HG03097 (cell line): ENCODE data around the gene PERM1.
A peak's percentile ranks its signal among the peaks of the same experiment; 100 is the strongest.
"Not testable (repeated sequence)": the region's sequence is repeated elsewhere in the genome, so short reads cannot be mapped to it uniquely, and the experiment has no call there.

Source experiments
- ATAC-seq: cut with Tn5 transposase; IDR thresholded peaks from one replicate; pipeline ENCODE4 v1.9.1; 2021; ENCODE audit not compliant: unreplicated experiment, low FRiP score

PERM1 gene

GRCh38 chr1:1017397-1018320 lies 35.8 kb upstream of the PERM1 start:
- ATAC-seq = not testable (repeated sequence)

DNA sequence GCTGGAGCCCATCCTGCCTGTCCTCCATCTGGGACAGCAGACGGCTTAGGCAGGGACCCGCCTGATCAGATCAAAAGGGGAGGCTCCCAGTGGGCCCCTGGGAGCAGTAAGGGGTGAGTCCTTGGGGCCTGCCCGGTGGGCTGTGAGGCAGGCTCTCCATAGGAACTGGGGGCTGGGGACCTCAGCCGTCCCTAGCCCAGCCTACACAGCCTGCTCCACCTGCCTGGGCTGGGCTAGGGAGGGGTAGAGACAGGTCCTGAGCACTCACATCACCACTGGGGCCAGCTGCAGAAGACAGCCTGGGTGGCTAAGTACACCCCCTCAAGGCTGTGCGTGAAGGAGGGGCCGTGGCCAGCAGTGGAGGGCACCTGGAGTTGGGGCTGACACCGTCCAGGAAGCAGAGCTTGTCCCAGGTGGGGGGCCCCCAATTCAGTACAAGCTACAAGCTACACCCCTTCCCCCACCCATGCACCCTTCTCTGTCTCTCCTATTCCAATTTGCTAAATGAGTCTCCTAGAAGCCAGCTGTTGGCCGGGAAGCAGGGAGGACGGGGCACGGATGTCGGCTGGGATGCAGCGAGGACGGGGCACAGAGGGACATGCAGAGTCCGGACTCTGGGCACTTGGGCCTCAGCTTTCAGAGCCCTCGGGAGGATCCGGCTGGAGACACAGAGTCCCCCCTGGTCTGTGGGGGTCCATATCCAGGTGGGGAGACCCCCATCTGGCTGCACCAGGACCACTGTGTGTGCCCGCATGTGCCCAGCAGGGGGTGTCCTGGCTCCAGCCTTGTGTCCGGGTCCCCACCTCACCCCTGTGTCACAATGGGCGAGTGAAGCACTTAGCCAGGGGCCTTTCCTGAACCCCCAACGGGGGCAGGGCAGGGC lies 33.1 kb upstream of the PERM1 start:
- no peak for ATAC-seq

GRCh38 chr1:1013922-1014648 lies 32.2 kb upstream of the PERM1 start:
- ATAC-seq = no peak

GRCh38 chr1:1013105-1013921 lies 31.4 kb upstream of the PERM1 start, which contains the start of gene ISG15:
TSS of gene ISG15 (plus strand) at chr1:1013497. CDS start at chr1:1013574, 77 bp downstream.
- ATAC-seq = peak; percentile 80

DNA sequence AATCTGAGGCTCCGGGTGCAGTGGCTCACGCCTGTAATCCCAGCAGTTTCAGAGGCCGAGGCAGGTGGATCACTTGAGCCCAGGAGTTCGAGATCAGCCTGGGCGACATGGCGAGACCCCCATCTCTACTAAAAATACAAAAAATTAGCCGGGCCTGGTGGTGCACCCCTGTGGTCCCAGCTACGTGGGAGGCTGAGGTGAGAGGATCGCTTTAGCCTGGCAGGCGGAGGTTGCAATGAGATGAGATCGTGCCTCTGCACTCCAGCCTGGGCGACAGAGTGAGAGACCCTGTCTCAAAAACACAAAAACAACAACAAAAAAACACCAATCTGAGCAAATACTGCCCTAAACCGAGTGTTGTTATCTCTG lies 30.8 kb upstream of the PERM1 start:
- ATAC-seq = not testable (repeated sequence)

DNA sequence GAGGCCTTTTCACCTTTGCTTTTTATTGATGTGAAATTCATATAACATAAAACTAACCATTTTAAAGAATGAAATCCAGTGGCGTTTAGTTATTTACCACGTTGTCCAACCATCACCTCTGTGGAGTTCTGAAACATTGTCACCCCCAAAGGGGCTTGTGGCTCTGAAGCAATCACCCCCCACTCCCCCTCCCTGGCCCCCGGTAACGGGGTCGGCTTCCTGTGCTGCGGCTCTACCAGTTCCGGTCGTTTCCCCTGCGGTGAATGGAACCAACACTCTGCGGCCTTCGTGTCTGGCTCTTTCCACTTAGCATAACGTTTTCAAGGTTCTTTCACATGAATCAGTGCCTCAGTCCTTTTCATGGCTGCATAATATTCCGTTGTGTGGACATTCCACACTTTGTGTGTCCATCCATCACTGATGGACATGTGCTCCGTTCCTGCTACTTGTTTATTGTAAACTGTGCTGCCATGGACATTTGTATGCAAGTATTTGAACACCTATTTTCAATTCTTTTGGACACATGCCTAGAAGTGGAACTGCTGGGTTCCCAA lies 29.6 kb upstream of the PERM1 start:
- no peak for ATAC-seq

DNA sequence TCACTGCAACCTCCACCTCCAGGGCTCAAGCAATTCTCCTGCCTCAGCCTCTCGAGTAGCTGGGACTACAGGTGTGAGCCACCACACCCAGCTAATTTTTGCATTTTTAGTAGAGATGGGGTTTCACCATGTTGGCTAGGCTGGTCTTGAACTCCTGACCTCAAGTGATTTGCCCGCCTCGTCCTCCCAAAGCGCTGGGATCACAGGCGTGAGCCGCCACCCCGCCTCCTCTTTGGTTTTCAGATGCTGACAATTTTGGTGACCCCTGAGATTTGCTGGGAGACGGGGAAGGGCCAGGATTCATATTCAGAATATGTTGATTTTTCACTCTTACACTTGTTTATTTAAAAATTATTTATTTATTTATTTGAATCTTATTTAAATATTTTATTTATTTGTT lies 28.2 kb upstream of the PERM1 start:
- not testable (repeated sequence) for ATAC-seq

DNA sequence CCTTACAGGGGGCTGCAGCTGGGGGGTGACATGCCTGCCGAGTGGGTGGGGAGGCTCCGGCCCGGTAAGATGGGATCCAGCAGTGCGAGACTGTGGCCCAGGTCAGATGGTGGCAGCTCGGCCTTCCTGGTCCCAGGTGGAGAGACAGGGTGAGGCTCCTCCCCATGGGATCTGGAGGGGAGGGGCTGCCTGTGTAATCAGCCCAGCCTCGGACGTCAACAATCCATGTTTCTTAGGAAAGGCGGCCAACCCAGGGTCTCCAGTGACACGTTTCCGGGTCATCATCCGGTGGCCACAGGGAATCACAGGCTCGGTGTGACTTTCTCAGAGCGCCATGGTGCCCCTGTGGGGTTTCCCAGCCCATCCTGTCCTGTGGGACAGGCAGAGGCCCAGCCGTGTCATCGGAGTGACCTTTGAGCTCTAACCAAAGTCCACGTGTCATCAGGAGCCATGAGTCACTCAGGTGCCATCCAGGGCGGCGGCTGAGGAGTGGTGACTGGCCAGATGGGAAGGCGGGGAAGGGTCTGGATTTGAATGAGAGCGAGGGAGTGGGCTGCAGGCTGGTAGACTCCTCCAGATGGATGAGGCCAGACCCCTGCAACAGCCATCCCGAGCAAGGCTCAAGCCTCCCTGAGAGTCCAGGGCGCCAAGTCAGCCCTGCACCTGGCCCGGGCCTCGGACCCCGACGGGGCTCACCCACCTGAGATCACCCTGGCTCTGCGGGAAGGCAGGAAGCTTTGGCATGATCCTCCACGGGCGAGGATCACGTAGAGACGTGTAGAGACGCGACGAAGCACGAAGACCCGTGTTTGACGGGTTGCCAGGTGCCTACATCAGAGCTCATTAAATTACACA lies 24.6 kb upstream of the PERM1 start:
- ATAC-seq = no peak

DNA sequence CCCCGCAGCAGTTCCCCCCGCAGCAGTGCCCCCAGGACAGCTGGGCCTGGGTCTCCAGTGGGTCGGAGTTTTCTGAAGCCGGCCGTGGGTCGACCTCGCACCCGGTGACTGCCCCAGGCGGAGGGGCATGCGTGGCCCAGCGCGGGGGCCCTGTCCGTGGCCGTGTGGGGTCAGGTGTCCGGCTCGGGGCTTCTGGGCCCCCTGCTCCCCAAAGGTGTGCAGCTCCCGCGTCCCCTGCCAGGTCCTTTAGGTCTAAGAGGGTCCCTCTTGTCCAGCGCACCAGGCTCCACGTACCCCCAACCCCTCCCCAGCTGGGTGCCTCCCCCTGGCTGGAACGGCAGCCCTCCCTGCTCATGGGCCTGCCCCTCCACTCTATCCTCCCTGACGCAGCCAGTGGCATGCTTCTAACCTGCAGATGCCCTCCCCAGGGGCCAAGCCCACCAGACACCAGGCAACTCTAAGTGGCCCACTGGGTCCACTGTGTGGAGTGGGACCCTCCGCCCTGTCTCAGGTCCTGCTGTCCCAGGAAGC lies 23.9 kb upstream of the PERM1 start:
- ATAC-seq = no peak

DNA sequence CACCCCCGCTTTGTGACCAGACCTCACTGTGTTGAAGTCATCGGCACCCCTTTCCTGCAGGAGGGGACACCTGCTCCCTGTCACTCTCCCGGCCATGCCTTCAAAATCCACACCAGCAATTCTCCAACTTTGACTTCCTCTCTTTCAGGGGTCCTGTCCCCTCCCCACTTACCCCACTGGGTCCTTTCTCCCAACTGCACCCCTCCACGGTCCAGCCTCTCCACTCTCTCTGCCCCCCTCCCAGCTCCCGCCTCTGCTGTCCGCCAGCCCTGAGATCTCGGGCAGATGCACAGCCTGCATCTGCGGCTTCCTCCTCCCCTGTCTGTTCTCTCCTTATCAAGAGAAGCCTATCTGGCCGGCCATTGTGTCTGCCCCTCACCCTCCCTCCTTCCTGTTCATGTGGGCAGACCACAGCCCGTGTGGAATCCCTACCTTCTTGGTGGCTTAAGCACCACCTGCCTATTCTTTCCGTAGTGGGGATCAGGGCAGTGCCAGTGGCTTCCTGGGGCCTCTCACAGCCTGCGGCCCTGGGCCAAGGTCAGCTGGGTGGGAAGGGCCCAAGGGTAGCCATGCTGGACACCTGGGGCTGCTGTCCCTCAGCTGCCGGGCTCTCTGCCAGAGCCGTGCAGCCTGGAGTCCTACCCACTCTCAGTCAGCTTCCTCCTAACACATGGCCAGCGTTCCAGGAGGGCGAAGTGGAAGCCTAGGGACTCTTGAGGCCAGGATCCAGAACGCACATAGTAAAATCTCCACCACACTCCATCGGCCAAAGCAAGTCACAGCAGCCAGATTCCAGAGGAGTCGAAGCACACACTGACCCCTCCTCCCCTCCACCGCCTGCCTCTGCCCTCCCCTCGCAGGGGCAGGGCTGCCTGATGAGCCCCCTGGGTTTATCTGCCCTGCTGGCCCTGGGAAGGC lies 23.1 kb upstream of the PERM1 start:
- no peak for ATAC-seq

GRCh38 chr1:1004420-1004779 lies 22.5 kb upstream of the PERM1 start:
- no peak for ATAC-seq

DNA sequence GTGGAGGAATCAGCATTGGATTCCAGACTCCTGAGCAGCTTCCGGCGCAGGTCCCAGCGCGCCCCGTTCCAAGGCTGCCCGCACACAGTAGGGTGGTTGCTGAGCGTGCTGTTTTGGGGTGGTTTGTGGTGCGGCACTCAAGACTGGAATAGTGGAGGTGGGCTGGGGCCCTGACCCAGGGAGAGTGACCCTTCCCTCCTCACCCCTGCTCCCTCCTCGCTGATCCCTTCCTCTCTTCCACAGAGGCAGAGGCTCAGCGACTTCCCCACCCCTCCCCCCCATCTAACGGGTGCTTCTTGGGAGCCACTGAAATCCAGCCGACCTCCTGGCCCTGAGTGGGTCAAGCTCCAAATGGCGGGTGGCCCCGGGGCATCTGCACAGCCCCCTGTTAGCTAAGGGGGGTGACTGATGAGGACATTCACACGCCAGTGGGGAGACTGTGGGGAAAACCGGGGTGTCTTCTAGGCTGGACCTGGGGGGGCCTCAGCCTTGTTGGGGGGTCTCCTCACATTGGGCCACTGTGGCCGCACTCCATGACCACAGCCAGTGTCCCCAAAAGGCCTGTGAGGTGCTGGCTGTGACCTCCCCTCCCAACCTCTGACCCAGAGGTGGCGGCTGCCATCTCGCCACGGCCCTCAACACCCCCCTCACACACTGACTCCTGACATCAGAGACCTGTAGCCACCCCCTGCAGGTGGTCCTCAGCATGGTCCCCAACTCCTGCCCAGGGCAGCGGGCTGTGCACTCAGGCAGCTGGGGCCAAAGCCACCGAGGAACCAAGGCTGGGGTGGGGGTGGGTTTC lies 21.9 kb upstream of the PERM1 start:
- ATAC-seq = no peak

- no peak for ATAC-seq
Observed at GRCh38 chr1:1001057-1001783, 19.3 kb upstream of the PERM1 start.

- no peak for ATAC-seq
Observed at GRCh38 chr1:1000357-1001056, 18.6 kb upstream of the PERM1 start.

DNA sequence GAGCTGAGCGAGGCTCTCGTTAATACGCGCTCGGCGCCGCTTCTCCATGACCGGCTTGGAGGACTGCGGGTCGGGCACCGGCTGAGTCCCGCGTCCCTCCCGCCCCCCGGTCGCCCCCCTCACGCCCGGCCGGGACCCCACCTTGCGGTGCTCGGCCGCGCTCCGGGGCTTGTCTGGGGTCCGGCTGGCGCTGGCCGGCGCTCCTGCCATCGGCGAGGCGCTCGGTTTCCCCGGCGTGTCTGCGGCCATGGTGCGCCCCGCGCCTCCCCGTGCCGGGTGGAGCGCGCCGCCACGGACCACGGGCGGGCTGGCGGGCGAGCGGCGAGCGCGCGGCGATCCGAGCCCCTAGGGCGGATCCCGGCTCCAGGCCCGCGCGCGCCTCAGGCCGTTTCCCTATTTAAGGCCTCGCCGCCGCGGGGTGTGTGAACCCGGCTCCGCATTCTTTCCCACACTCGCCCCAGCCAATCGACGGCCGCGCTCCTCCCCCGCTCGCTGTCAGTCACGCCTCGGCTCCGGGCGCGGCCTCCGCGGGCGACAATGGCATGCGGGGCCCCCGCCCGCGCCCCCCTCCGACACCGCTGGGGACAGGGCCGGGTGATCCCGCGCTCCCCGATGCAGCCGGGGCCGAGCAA lies 17.9 kb upstream of the PERM1 start, which contains the start of gene HES4:
Gene HES4 (minus strand): TSS at position 373 of the 632 bp plus-strand sequence. CDS start 124 bp downstream, at position 249.
- no peak for ATAC-seq
